HL-60/S4 treated with phorbol 12-myristate 13-acetate at 8.2 ng/mL for 4 days and 3 days (cell line): Measurements from ENCODE around the gene BBLN.

Source experiments
- in situ Hi-C: fragments of 300-500 bp; cut with MboI; formaldehyde crosslinking; loops from 2 replicates; pipeline ENCODE4 v1.15.0; 2022; ENCODE audit warnings: low sequenced_read_pairs

BBLN gene

GRCh38 chr9:128188209-128188608, 28.1 kb downstream of the BBLN start:
- in situ Hi-C loops = no loop called here

- in situ Hi-C loops = no loop called here
Measured at GRCh38 chr9:128190013-128190412, 29.9 kb downstream of the BBLN start.

GRCh38 chr9:128190516-128191405, 30.7 kb downstream of the BBLN start:
- in situ Hi-C loops = no loop called here

- in situ Hi-C loops = no loop called here
Measured at GRCh38 chr9:128191406-128192046, 31.5 kb downstream of the BBLN start, which contains the start of gene CIZ1. TSS of gene CIZ1 (minus strand) at chr9:128191572. CDS start at chr9:128190857, 715 bp downstream.

- in situ Hi-C loops = no loop called here
Measured at GRCh38 chr9:128192601-128193371, 32.7 kb downstream of the BBLN start.

GRCh38 chr9:128193469-128194096, 33.5 kb downstream of the BBLN start:
- in situ Hi-C loops = no loop called here

GRCh38 chr9:128201441-128202369, 41.6 kb downstream of the BBLN start:
- in situ Hi-C loops = no loop called here

- in situ Hi-C loops = no loop called here
Measured at GRCh38 chr9:128202648-128203023, 42.6 kb downstream of the BBLN start.

- in situ Hi-C loops = no loop called here
Measured at GRCh38 chr9:128203024-128203706, 43.1 kb downstream of the BBLN start, which contains the start of gene DNM1. TSS of gene DNM1 (plus strand) at chr9:128203379. CDS start at chr9:128203471, 92 bp downstream.

- in situ Hi-C loops = no loop called here
Measured at GRCh38 chr9:128203707-128204551, 43.9 kb downstream of the BBLN start.

- in situ Hi-C loops = no loop called here
Measured at GRCh38 chr9:128204858-128205257, 44.8 kb downstream of the BBLN start.

GRCh38 chr9:128205296-128205944, 45.4 kb downstream of the BBLN start:
- in situ Hi-C loops = no loop called here

- in situ Hi-C loops = no loop called here
Measured at GRCh38 chr9:128206484-128206883, 46.4 kb downstream of the BBLN start.

- in situ Hi-C loops = no loop called here
Measured at GRCh38 chr9:128206916-128207910, 47.1 kb downstream of the BBLN start.

- in situ Hi-C loops = no loop called here
Measured at GRCh38 chr9:128208386-128208785, 48.3 kb downstream of the BBLN start.

- in situ Hi-C loops = no loop called here
Measured at GRCh38 chr9:128208946-128209669, 49.0 kb downstream of the BBLN start.
